Upper lobe of left lung (tissue), 6 donors: ENCODE data around the gene DCST1. TPM values are rescaled to one million over a fixed set of nuclear protein-coding genes. Genes with fewer than 3 reads are reported as not detected.

Source experiments
- ATAC-seq, 2 donors: fragments of 200-7000 bp; cut with Tn5 transposase; one replicate each; pipeline ENCODE4 v1.9.1; 2022; ENCODE audit warnings: mild to moderate bottlenecking in 2 of 2, moderate library complexity in 2 of 2; ENCODE audit not compliant: low FRiP score in 2 of 2
- DNase-seq, 2 donors: peaks; one replicate each; pipeline ENCODE4 v3.0.0-alpha.2; 2019 to 2020
- H3K27ac ChIP-seq, 4 donors: fragments of 200-600 bp; sonication (generic); one replicate each; pipeline ENCODE4 v1.5.1; 2016 to 2019
- H3K27me3 ChIP-seq, 4 donors: fragments of 200-600 bp; sonication (generic); one replicate each; pipeline ENCODE4 v1.5.1; 2017 to 2019
- H3K36me3 ChIP-seq, 4 donors: fragments of 200-600 bp; sonication (generic); one replicate each; pipeline ENCODE4 v1.5.1; 2016 to 2019
- H3K4me1 ChIP-seq, 4 donors: fragments of 200-600 bp; sonication (generic); one replicate each; pipeline ENCODE4 v1.5.1; 2018 to 2019
- H3K4me3 ChIP-seq, 4 donors: fragments of 200-600 bp; sonication (generic); one replicate each; pipeline ENCODE4 v1.5.1; 2017 to 2019; ENCODE audit warnings: mild to moderate bottlenecking in 2 of 4, moderate library complexity in 1 of 4
- H3K9me3 ChIP-seq, 4 donors: fragments of 200-600 bp; sonication (generic); one replicate each; pipeline ENCODE4 v1.5.1; 2018 to 2019
- CTCF ChIP-seq, 6 experiments: fragments of 450-650 bp in 4 of 6; fragments of 200-600 bp in 2 of 6; sonication (generic) in 2 of 6; IDR thresholded peaks; one replicate each; pipeline ENCODE4 v1.5.1; 2016 to 2019; ENCODE audit warnings: antibody characterized with exemption in 6 of 6
- EP300 ChIP-seq, 4 donors: sonication (generic); formaldehyde crosslinking; IDR thresholded peaks; one replicate each; pipeline ENCODE4 v1.5.1; 2017; ENCODE audit warnings: antibody characterized with exemption in 4 of 4, control low read depth in 2 of 4
- POLR2A ChIP-seq, 4 donors: fragments of 450-650 bp; IDR thresholded peaks; one replicate each; pipeline ENCODE4 v1.5.1; 2016 to 2017; ENCODE audit warnings: antibody characterized with exemption in 4 of 4, mild to moderate bottlenecking in 2 of 4
- POLR2AphosphoS5 ChIP-seq, 2 donors: sonication (generic); formaldehyde crosslinking; IDR thresholded peaks; one replicate each; pipeline ENCODE4 v1.5.1; 2017; ENCODE audit warnings: antibody characterized with exemption in 2 of 2
- WGBS, 2 donors: methylation state at CpG; one replicate each; pipeline ENCODE4 v1.1.5; 2017 to 2018; 5-methylcytosine and 5-hydroxymethylcytosine counted together
- total RNA-seq, 6 donors: library from RNA; depleted of rRNA in 4 of 6; stranded (reverse); fragments of >200 nt in 4 of 6; gene quantifications; one replicate each; pipeline versions ENCODE4 v1.1.0 to v1.2.1, GENCODE V29; 2016 to 2021
- donor health status: DM: no; HTN: no; CAD: no; lungs with moderate emphysema.
- donor health status: DM: no; HTN: yes; CAD: no; lungs with severe emphysema.

DCST1 gene
- total RNA-seq, 6 donors from 2014 or later: 0.89 TPM; not detected in 5

GRCh38 chr1:155070158-155070621, 36.6 kb downstream of the DCST1 start:
- Histone ChIP-seq H3K27me3 (no peaks in the 10 kb centered on the region), H3K27ac (peak overlapping the region in 1 of 4 donors; percentile 65), H3K4me1 (peaks cover 15 to 25% (median 17%) of the 10 kb centered on the region in 4 donors), H3K4me3 (peak overlapping the region in 3 of 4 donors; percentile 40 to 47 (median 44)), H3K9me3 (no peaks in the 10 kb centered on the region), H3K36me3 (peaks cover 0 to 3% (median 2%) of the 10 kb centered on the region in 4 donors)
- ATAC-seq (no peak), DNase-seq (peak in 1 of 2 donors; percentile 86)
- WGBS, 2 donors: 51 to 52% methylated on average over 21 to 25 of the region's 28 CpGs
- TF ChIP-seq POLR2A (IDR thresholded peaks at IDR 0.05) (no peak), EP300 (IDR thresholded peaks at IDR 0.05) (no peak), CTCF (IDR thresholded peaks at IDR 0.05) (no peak), POLR2AphosphoS5 (IDR thresholded peaks at IDR 0.05) (no peak)

DNA sequence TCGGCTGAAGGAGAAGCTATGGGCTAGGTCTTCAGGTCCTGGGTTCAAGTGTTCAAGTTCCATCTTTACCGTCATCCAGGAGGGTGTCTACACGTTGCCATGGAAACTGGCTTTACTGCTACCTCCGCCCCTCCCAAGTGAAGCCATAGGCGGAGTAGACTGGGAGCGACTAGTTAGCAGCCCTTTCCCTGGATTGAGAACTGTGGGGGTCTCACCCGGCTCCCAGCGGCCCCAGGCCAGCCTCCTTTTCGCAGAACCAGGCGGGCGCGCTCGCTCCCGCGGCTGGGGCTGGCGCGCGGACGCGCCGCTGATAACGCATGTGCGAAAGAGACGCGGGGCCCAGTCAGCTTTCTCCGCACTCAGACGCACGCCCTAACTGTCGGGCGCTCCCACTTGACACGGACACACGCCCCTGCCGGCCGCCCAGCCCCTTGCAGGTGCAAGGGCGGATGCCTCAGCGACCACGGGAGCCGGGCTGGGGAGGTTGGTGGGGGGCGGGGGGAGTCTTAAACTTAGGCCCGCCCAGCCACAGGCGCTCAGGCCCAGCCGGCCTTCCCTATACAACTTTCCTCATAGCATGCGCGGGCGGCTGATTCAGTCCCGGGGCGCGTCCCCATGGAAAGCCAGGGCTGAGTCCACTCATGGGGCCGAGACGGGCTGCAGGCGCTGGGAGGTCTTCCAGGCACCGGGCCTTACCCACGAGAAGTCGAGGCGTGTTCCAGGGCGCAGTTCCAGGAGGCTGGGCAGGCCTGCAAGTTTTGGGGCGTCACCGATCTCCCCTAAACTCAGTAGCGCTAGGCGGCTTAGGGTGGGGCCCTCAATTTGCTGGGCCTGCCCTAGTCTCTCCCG, 37.3 kb downstream of the DCST1 start:
- Histone ChIP-seq H3K27me3 (no peaks in the 10 kb centered on the region), H3K36me3 (peaks cover 0 to 3% (median 2%) of the 10 kb centered on the region in 4 donors), H3K9me3 (no peaks in the 10 kb centered on the region), H3K27ac (peak overlapping the region in 3 of 4 donors; percentile 12 to 65 (median 27)), H3K4me3 (peak overlapping the region; percentile 0 to 47 (median 42)), H3K4me1 (peaks cover 15 to 25% (median 17%) of the 10 kb centered on the region in 4 donors)
- 8 to 11% methylated on average over 32 to 48 of the region's 61 CpGs for WGBS, 2 donors
- TF ChIP-seq POLR2A (IDR thresholded peaks at IDR 0.05) (peak in 1 of 4 donors; percentile 36), EP300 (IDR thresholded peaks at IDR 0.05) (no peak), CTCF (IDR thresholded peaks at IDR 0.05) (peak; percentile 38 to 70 (median 56))
- ATAC-seq (peak; percentile 80 to 90), DNase-seq (peak; percentile 83 to 95)

GRCh38 chr1:155071701-155072100, 38.1 kb downstream of the DCST1 start:
- ATAC-seq: no peak
- no peak for DNase-seq
- peak overlapping the region in 1 of 4 donors; percentile 27 for H3K27ac ChIP-seq
- TF ChIP-seq CTCF (IDR thresholded peaks at IDR 0.05) (no peak), EP300 (IDR thresholded peaks at IDR 0.05) (no peak), POLR2A (IDR thresholded peaks at IDR 0.05) (no peak), POLR2AphosphoS5 (IDR thresholded peaks at IDR 0.05) (no peak)
- H3K36me3 ChIP-seq: peaks cover 0 to 3% (median 2%) of the 10 kb centered on the region in 4 donors
- WGBS, 2 donors: 74 to 77% methylated on average over 14 of the region's 14 CpGs
- peak overlapping the region in 2 of 4 donors; percentile 44 to 47 for H3K4me3 ChIP-seq
- no peaks in the 10 kb centered on the region for H3K9me3 ChIP-seq
- H3K4me1 ChIP-seq: peaks cover 15 to 25% (median 17%) of the 10 kb centered on the region in 4 donors
- H3K27me3 ChIP-seq: no peaks in the 10 kb centered on the region

- Histone ChIP-seq H3K27me3 (no peaks in the 10 kb centered on the region), H3K4me1 (peaks cover 15 to 25% (median 17%) of the 10 kb centered on the region in 4 donors), H3K27ac (no peak overlapping the region), H3K4me3 (no peak overlapping the region), H3K9me3 (no peaks in the 10 kb centered on the region), H3K36me3 (peaks cover 0 to 3% (median 0%) of the 10 kb centered on the region in 4 donors)
- DNase-seq (no peak), ATAC-seq (no peak)
- WGBS, 2 donors: 64 to 72% methylated on average over 7 of the region's 7 CpGs
- TF ChIP-seq EP300 (IDR thresholded peaks at IDR 0.05) (no peak), POLR2AphosphoS5 (IDR thresholded peaks at IDR 0.05) (no peak)
Measured at GRCh38 chr1:155072531-155073289, 39.1 kb downstream of the DCST1 start.
